ENCODE results near the gene QRFPR. TPM values are rescaled to one million over a fixed set of nuclear protein-coding genes. Genes with fewer than 3 reads are reported as not detected.

Gene QRFPR
- total and polyA plus RNA-seq, 8 donors = 0.18 TPM; not detected in 7

GRCh38 chr4:121299367-121299766, 81.5 kb downstream of the QRFPR start:
- no peak for DNase-seq
- Histone ChIP-seq H3K36me3 (no peaks in the 10 kb centered on the region), H3K4me1 (no peaks in the 10 kb centered on the region), H3K27me3 (no peaks in the 10 kb centered on the region), H3K4me3 (no peak overlapping the region), H3K27ac (no peak overlapping the region), H3K9me3 (no peaks in the 10 kb centered on the region)
- no peak for TF ChIP-seq CTCF (IDR thresholded peaks at IDR 0.05)
- no peak for TF ChIP-seq EP300 (IDR thresholded peaks at IDR 0.05)
- no peak for TF ChIP-seq POLR2AphosphoS5 (IDR thresholded peaks at IDR 0.05)
- no peak for TF ChIP-seq POLR2A (IDR thresholded peaks at IDR 0.05)
- intact Hi-C loops (cut with DNase I; ENCODE audit: low total_unique reads) = no loop called here
- 60 to 74% (median 68%) methylated on average over 3 of the region's 3 CpGs for WGBS, 5 donors

- Histone ChIP-seq H3K27ac (no peak overlapping the region), H3K4me3 (no peak overlapping the region), H3K27me3 (peaks cover 0 to 6% (median 5%) of the 10 kb centered on the region in 3 donors), H3K36me3 (no peaks in the 10 kb centered on the region), H3K9me3 (peaks cover 0 to 22% (median 8%) of the 10 kb centered on the region in 4 donors), H3K4me1 (no peaks in the 10 kb centered on the region)
- intact Hi-C loops (cut with DNase I; ENCODE audit: low total_unique reads) = no loop called here
- no peak for DNase-seq
- 84 to 100% (median 86%) methylated on average over 1 of the region's 1 CpG; no CpG with 5 or more reads in 1 of the 5 donors for WGBS, 5 donors
- TF ChIP-seq POLR2AphosphoS5 (IDR thresholded peaks at IDR 0.05) (no peak), POLR2A (IDR thresholded peaks at IDR 0.05) (no peak), EP300 (IDR thresholded peaks at IDR 0.05) (no peak), CTCF (IDR thresholded peaks at IDR 0.05) (no peak)
Measured at GRCh38 chr4:121283319-121283718, 97.5 kb downstream of the QRFPR start.

GRCh38 chr4:121280425-121280824, 100.4 kb downstream of the QRFPR start:
- H3K27ac ChIP-seq = no peak overlapping the region
- no peaks in the 10 kb centered on the region for H3K4me1 ChIP-seq
- WGBS, 5 donors = 31 to 59% (median 57%) methylated on average over 1 of the region's 1 CpG

GRCh38 chr4:121278811-121279368, 101.9 kb downstream of the QRFPR start:
- Histone ChIP-seq H3K9me3 (peaks cover 0 to 10% (median 3%) of the 10 kb centered on the region in 4 donors), H3K4me1 (no peaks in the 10 kb centered on the region), H3K27me3 (peaks cover 0 to 6% (median 6%) of the 10 kb centered on the region in 3 donors), H3K4me3 (no peak overlapping the region), H3K27ac (no peak overlapping the region), H3K36me3 (no peaks in the 10 kb centered on the region)
- TF ChIP-seq POLR2AphosphoS5 (IDR thresholded peaks at IDR 0.05) = no peak
- no peak for TF ChIP-seq CTCF (IDR thresholded peaks at IDR 0.05)
- TF ChIP-seq POLR2A (IDR thresholded peaks at IDR 0.05) = no peak
- no peak for TF ChIP-seq EP300 (IDR thresholded peaks at IDR 0.05)
- intact Hi-C loops (cut with DNase I; ENCODE audit: low total_unique reads) = no loop called here
- WGBS, 5 donors = 69 to 85% (median 84%) methylated on average over 4 of the region's 4 CpGs
- DNase-seq = no peak

More at GRCh38 chr4:121280425-121280824, 100.4 kb downstream of the QRFPR start:
- no peaks in the 10 kb centered on the region for H3K36me3 ChIP-seq
- DNase-seq = no peak
- H3K27me3 ChIP-seq = peaks cover 0 to 6% (median 6%) of the 10 kb centered on the region in 3 donors
- peaks cover 0 to 22% (median 5%) of the 10 kb centered on the region in 4 donors for H3K9me3 ChIP-seq
- no peak overlapping the region for H3K4me3 ChIP-seq
- intact Hi-C loops (cut with DNase I; ENCODE audit: low total_unique reads) = no loop called here
- no peak for TF ChIP-seq POLR2AphosphoS5 (IDR thresholded peaks at IDR 0.05)
- no peak for TF ChIP-seq POLR2A (IDR thresholded peaks at IDR 0.05)
- TF ChIP-seq EP300 (IDR thresholded peaks at IDR 0.05) = no peak
- TF ChIP-seq CTCF (IDR thresholded peaks at IDR 0.05) = no peak

Small RNA genes lying within 50 kb of the gene (small RNA-seq; reads per million reads assigned to genes)
- 0 reads per million in 4 donors for gene RF00019

Other genes with a start within 250 kb of the QRFPR start
- gene TNIP3, start 216.7 kb downstream of the QRFPR start, total RNA-seq = 1 to 10 TPM in 2 of 5 donors, under 1 TPM in 1, not detected in 2; 0.37 to 5.1 (median 1.8) TPM
- 1 to 10 TPM in 1 of 3 donors, under 1 TPM in 2; 0.12 to 1.1 (median 0.40) TPM for gene TNIP3, start 216.7 kb downstream of the QRFPR start, polyA plus RNA-seq

Measured in stomach (tissue), 9 donors.